Activated CD8-positive, alpha-beta memory T cell treated with anti-CD3 and anti-CD28 coated beads for 1 hour (primary cell): ENCODE data around the gene EIF5AL1.
A peak's percentile ranks its signal among the peaks of the same experiment; 100 is the strongest.
"Not testable (repeated sequence)": the region's sequence is repeated elsewhere in the genome, so short reads cannot be mapped to it uniquely, and the experiment has no call there.

Experiments
- DNase-seq, 2 donors: peaks; one replicate each; pipeline ENCODE4 v3.0.0-alpha.2; 2020; ENCODE audit warnings: low read depth in 1 of 2; ENCODE audit errors: extremely low read depth in 1 of 2

Gene EIF5AL1

GRCh38 chr10:79487296-79488194 lies 24.8 kb upstream of the EIF5AL1 start:
- peak in 1 of 2 donors; percentile 2 for DNase-seq

- no peak for DNase-seq
Measured at GRCh38 chr10:79488336-79488735, 24.0 kb upstream of the EIF5AL1 start.

GRCh38 chr10:79488870-79489269 lies 23.5 kb upstream of the EIF5AL1 start:
- DNase-seq, result no peak

- no peak for DNase-seq
Measured at GRCh38 chr10:79490400-79491142, 21.8 kb upstream of the EIF5AL1 start.

GRCh38 chr10:79491143-79491835 lies 21.0 kb upstream of the EIF5AL1 start:
- no peak for DNase-seq

GRCh38 chr10:79492256-79492655 lies 20.1 kb upstream of the EIF5AL1 start:
- no peak for DNase-seq

- DNase-seq, result no peak
Measured at GRCh38 chr10:79492839-79493238, 19.5 kb upstream of the EIF5AL1 start.

GRCh38 chr10:79493806-79494205 lies 18.5 kb upstream of the EIF5AL1 start:
- no peak for DNase-seq

GRCh38 chr10:79494871-79495705 lies 17.2 kb upstream of the EIF5AL1 start:
- no peak for DNase-seq

- no peak for DNase-seq
Measured at GRCh38 chr10:79495791-79496190, 16.5 kb upstream of the EIF5AL1 start.

GRCh38 chr10:79496896-79497295 lies 15.4 kb upstream of the EIF5AL1 start:
- no peak for DNase-seq

- DNase-seq, result no peak
Measured at GRCh38 chr10:79498291-79498829, 14.0 kb upstream of the EIF5AL1 start.

GRCh38 chr10:79502561-79503309 lies 9.6 kb upstream of the EIF5AL1 start:
- DNase-seq, result no peak

- not testable (repeated sequence) for DNase-seq
Measured at GRCh38 chr10:79503787-79504186, 8.5 kb upstream of the EIF5AL1 start.

- not testable (repeated sequence) for DNase-seq
Measured at GRCh38 chr10:79504483-79504882, 7.8 kb upstream of the EIF5AL1 start.

GRCh38 chr10:79505328-79505727 lies 7.0 kb upstream of the EIF5AL1 start:
- not testable (repeated sequence) for DNase-seq

- DNase-seq, result no peak
Measured at GRCh38 chr10:79505829-79506228, 6.5 kb upstream of the EIF5AL1 start.

- DNase-seq, result no peak
Measured at GRCh38 chr10:79507440-79508167, 4.7 kb upstream of the EIF5AL1 start.

GRCh38 chr10:79508245-79508644 lies 4.1 kb upstream of the EIF5AL1 start:
- DNase-seq, result not testable (repeated sequence)
